CD14-positive monocyte (primary cell): ENCODE measurements around the gene POC1B. TPM values are rescaled to one million over a fixed set of nuclear protein-coding genes. Genes with fewer than 3 reads are reported as not detected.

Experiments used
- DNase-seq, 3 donors: peaks; one replicate each; pipeline ENCODE4 v3.0.0-alpha.2; 2011 to 2022
- H2AFZ ChIP-seq: 2 replicates; pipeline ENCODE4 v1.6.0; 2012; ENCODE audit warnings: mild to moderate bottlenecking, low read depth, low read length, inconsistent platforms; ENCODE audit not compliant: insufficient read depth, poor library complexity, severe bottlenecking
- H3K27ac ChIP-seq, 2 donors: 1 replicate in 1 of 2; 2 replicates in 1 of 2; pipeline ENCODE4 v1.5.1; 2012 to 2013; ENCODE audit warnings: low read length in 2 of 2, control low read depth in 1 of 2, inconsistent platforms in 1 of 2, low read depth in 1 of 2, mild to moderate bottlenecking in 1 of 2
- H3K27me3 ChIP-seq, 2 donors: one replicate each; pipeline versions ENCODE4 v1.6.0 to v1.6.1; 2011 to 2013; ENCODE audit warnings: low read length in 2 of 2; ENCODE audit not compliant: control insufficient read depth in 2 of 2, insufficient read depth in 2 of 2
- H3K36me3 ChIP-seq, 2 donors: replicated peaks in 1 of 2; 1 replicate in 1 of 2; 2 replicates in 1 of 2; pipeline versions ENCODE4 v1.5.1 to v1.6.1; 2012 to 2013; ENCODE audit warnings: low read length in 2 of 2, control low read depth in 1 of 2, inconsistent platforms in 1 of 2, mild to moderate bottlenecking in 1 of 2; ENCODE audit not compliant: insufficient read depth in 2 of 2, control insufficient read depth in 1 of 2
- H3K4me1 ChIP-seq, 2 donors: 1 replicate in 1 of 2; 2 replicates in 1 of 2; pipeline versions ENCODE4 v1.5.1 to v1.6.1; 2012 to 2013; ENCODE audit warnings: low read length in 2 of 2, control low read depth in 1 of 2, inconsistent platforms in 1 of 2, mild to moderate bottlenecking in 1 of 2, moderate library complexity in 1 of 2; ENCODE audit not compliant: insufficient read depth in 2 of 2, control insufficient read depth in 1 of 2
- H3K4me2 ChIP-seq: replicated peaks from 2 replicates; pipeline ENCODE3; 2012; ENCODE audit warnings: low read length, moderate library complexity, mild to moderate bottlenecking; ENCODE audit not compliant: poor library complexity, severe bottlenecking; ENCODE audit errors: extremely low read depth
- H3K4me3 ChIP-seq, 3 experiments: fragments of 200-600 bp in 1 of 3; sonication (generic) in 1 of 3; replicated peaks in 1 of 3; 1 replicate in 2 of 3; 2 replicates in 1 of 3; pipeline ENCODE4 v1.5.1; 2011 to 2013; ENCODE audit warnings: low read length in 3 of 3, mild to moderate bottlenecking in 3 of 3, control low read depth in 2 of 3, low read depth in 2 of 3, inconsistent platforms in 1 of 3, moderate library complexity in 1 of 3
- H3K79me2 ChIP-seq: 2 replicates; pipeline ENCODE4 v1.6.0; 2012; ENCODE audit warnings: mild to moderate bottlenecking, control low read depth, inconsistent platforms, low read length, moderate library complexity; ENCODE audit not compliant: insufficient read depth
- H3K9ac ChIP-seq: 2 replicates; pipeline ENCODE4 v1.6.0; 2017; ENCODE audit warnings: low read length, mild to moderate bottlenecking; ENCODE audit not compliant: insufficient read depth, poor library complexity, severe bottlenecking
- H3K9me3 ChIP-seq, 2 donors: replicated peaks in 1 of 2; 1 replicate in 1 of 2; 2 replicates in 1 of 2; pipeline versions ENCODE4 v1.5.1 to v1.6.1; 2012 to 2013; ENCODE audit warnings: low read length in 2 of 2, control low read depth in 1 of 2; ENCODE audit not compliant: control insufficient read depth in 1 of 2, insufficient read depth in 1 of 2
- H4K20me1 ChIP-seq: 2 replicates; pipeline ENCODE4 v1.6.0; 2012; ENCODE audit warnings: mild to moderate bottlenecking, low read length, control low read depth, moderate library complexity; ENCODE audit not compliant: insufficient read depth
- H3K27ac Mint-ChIP-seq, 7 donors: one replicate each; pipeline ENCODE4 v1.8.0; 2020; ENCODE audit warnings: mild to moderate bottlenecking in 7 of 7, mixed read lengths in 7 of 7, moderate library complexity in 6 of 7, inconsistent platforms in 2 of 7
- H3K27me3 Mint-ChIP-seq, 3 donors: one replicate each; pipeline ENCODE4 v1.8.0; 2021 to 2022; ENCODE audit warnings: low read depth in 3 of 3, mild to moderate bottlenecking in 3 of 3, mixed read lengths in 3 of 3, moderate library complexity in 3 of 3, inconsistent platforms in 1 of 3
- H3K36me3 Mint-ChIP-seq, 2 donors: one replicate each; pipeline ENCODE4 v1.8.0; 2020; ENCODE audit warnings: mixed read lengths in 2 of 2, inconsistent platforms in 1 of 2, mild to moderate bottlenecking in 1 of 2
- H3K4me1 Mint-ChIP-seq: one replicate; pipeline ENCODE4 v1.8.0; 2020; ENCODE audit warnings: mild to moderate bottlenecking, mixed read lengths
- H3K4me3 Mint-ChIP-seq, 2 donors: one replicate each; pipeline ENCODE4 v1.8.0; 2020; ENCODE audit warnings: mild to moderate bottlenecking in 2 of 2, mixed read lengths in 2 of 2, moderate library complexity in 1 of 2
- H3K9me3 Mint-ChIP-seq, 7 donors: one replicate each; pipeline ENCODE4 v1.8.0; 2020 to 2022; ENCODE audit warnings: mixed read lengths in 7 of 7, mild to moderate bottlenecking in 6 of 7, moderate library complexity in 6 of 7, inconsistent platforms in 2 of 7
- WGBS: methylation state at CpG from one replicate; pipeline ENCODE4 v1.1.5; 2013; ENCODE audit warnings: missing lambda C conversion rate; ENCODE audit not compliant: insufficient coverage; 5-methylcytosine and 5-hydroxymethylcytosine counted together
- intact Hi-C, 2 donors: fragments of 100-400 bp; cut with micrococcal nuclease; formaldehyde crosslinking; loops; one replicate each; pipeline versions ENCODE4 v1.15.0 to v1.15.1; 2023
- polyA plus RNA-seq, 3 donors: library from polyadenylated mRNA; depleted of rRNA in 1 of 3; unstranded in 2 of 3; stranded (reverse) in 1 of 3; fragments of 300-500 nt in 2 of 3; fragments of >200 nt in 1 of 3; fragmentation: Illumina TruSeq in 2 of 3; gene quantifications; 1 replicate in 2 of 3; 2 replicates in 1 of 3; pipeline ENCODE4 v1.2.3, GENCODE V29; 2012 to 2021
- TF ChIP-seq, protein P1 (sequence below): fragments of 200-600 bp; IDR thresholded peaks from one replicate; pipeline ENCODE4 v1.8.0; 2022; ENCODE audit warnings: antibody characterized with exemption, mild to moderate bottlenecking

Gene POC1B
- polyA plus RNA-seq, 3 donors, result 8.4 to 32.0 (median 29.7) TPM

DNA sequence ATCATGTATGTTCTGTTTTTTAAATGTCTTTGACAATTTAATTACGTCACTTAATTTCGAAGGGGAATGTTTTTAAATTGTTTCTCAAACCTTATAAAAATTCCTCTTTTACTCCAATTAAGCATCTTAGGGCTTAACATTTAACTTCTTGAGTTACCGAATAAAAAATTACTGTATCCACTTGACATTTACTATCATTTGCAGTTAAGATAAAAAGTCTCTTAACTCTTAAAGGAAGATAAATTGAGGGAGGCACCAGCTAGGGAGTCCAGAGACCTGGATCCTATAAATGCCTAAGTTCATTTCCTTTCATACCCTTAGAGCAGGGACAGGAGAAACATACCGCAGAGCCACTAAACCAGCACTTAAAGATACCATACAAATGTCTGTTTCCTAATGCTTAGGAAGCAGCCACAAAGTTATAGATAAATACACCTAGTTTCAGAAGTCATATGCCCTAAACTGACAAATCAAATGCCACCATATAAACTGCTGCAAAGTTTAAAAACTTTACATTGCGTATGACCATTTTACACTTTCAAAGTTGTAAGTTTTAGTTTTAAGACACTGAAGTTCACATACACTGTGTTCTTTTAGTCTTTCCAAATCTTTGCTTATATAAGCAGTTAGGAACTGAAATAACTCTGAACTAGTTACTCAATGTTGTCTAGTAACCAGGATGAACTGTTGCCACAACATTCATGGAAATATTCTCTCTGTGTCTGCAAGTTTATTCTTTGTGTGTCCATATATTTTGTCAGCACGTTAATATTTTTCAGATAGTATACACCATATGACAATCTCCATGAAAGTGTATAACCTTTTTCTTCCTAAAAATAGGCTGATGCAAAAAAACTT lies 72.5 kb downstream of the POC1B start:
- Histone ChIP-seq H3K4me2 (no peak overlapping the region), H3K9me3 (no peaks in the 10 kb centered on the region), H3K4me3 (no peak overlapping the region), H3K9ac (no peak overlapping the region), H3K79me2 (no peaks in the 10 kb centered on the region), H3K36me3 (no peaks in the 10 kb centered on the region), H3K27ac (peak overlapping the region in 1 of 2 donors; percentile 53), H3K27me3 (no peaks in the 10 kb centered on the region), H3K4me1 (peaks cover 12 to 13% of the 10 kb centered on the region in 2 donors), H2AFZ (no peak overlapping the region), H4K20me1 (no peaks in the 10 kb centered on the region)
- DNase-seq, result peak; percentile 20 to 59 (median 38)
- Mint-ChIP-seq H3K9me3 (no peaks in the 10 kb centered on the region), H3K4me3 (no peak overlapping the region), H3K36me3 (peaks cover 7 to 24% of the 10 kb centered on the region in 2 donors), H3K27ac (peak overlapping the region; percentile 32 to 92 (median 70)), H3K4me1 (peaks cover 17% of the 10 kb centered on the region), H3K27me3 (peaks cover 0 to 1% (median 0%) of the 10 kb centered on the region in 3 donors)
- TF ChIP-seq, protein P1, sequence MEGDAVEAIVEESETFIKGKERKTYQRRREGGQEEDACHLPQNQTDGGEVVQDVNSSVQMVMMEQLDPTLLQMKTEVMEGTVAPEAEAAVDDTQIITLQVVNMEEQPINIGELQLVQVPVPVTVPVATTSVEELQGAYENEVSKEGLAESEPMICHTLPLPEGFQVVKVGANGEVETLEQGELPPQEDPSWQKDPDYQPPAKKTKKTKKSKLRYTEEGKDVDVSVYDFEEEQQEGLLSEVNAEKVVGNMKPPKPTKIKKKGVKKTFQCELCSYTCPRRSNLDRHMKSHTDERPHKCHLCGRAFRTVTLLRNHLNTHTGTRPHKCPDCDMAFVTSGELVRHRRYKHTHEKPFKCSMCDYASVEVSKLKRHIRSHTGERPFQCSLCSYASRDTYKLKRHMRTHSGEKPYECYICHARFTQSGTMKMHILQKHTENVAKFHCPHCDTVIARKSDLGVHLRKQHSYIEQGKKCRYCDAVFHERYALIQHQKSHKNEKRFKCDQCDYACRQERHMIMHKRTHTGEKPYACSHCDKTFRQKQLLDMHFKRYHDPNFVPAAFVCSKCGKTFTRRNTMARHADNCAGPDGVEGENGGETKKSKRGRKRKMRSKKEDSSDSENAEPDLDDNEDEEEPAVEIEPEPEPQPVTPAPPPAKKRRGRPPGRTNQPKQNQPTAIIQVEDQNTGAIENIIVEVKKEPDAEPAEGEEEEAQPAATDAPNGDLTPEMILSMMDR, result no peak
- WGBS, result 83% methylated on average over 1 of the region's 6 CpGs
- intact Hi-C loops, result no loop called here

DNA sequence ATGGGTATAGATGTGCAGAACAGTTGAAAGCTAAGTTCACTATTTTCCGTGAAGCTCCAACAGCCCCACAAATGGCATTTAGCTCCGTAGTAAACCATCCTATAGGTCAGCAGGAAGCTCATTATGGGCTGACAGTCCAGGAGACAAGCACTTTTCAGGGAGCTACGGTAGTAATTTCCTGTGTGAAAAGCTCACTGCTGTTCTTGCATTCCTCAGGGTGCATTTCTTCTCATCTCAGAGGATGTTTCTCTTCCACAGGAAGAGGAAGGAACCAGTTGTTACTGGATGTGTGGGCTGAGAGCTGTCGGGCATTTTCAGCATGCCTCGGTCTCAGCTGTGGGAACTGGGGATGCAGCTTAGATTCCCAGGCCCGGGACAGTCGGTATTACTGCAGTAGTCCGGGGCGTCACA lies 74.0 kb downstream of the POC1B start:
- Histone ChIP-seq H2AFZ (peak overlapping the region; percentile 43), H3K4me1 (peaks cover 12 to 13% of the 10 kb centered on the region in 2 donors), H3K4me2 (no peak overlapping the region), H3K9me3 (no peaks in the 10 kb centered on the region), H3K36me3 (no peaks in the 10 kb centered on the region), H4K20me1 (no peaks in the 10 kb centered on the region), H3K27ac (no peak overlapping the region), H3K27me3 (no peaks in the 10 kb centered on the region), H3K9ac (no peak overlapping the region), H3K4me3 (no peak overlapping the region), H3K79me2 (no peaks in the 10 kb centered on the region)
- Mint-ChIP-seq H3K27ac (peak overlapping the region in 4 of 7 donors; percentile 19 to 76 (median 41)), H3K27me3 (peaks cover 0 to 2% (median 1%) of the 10 kb centered on the region in 3 donors), H3K4me3 (no peak overlapping the region), H3K36me3 (peaks cover 12 to 24% of the 10 kb centered on the region in 2 donors), H3K9me3 (no peaks in the 10 kb centered on the region), H3K4me1 (peaks cover 17% of the 10 kb centered on the region)
- DNase-seq, result no peak
- TF ChIP-seq, protein P1, result no peak
- 24% methylated on average over 4 of the region's 9 CpGs for WGBS
- intact Hi-C loops, result no loop called here
